ENCODE data around the gene CARMIL3. TPM values are rescaled to one million over a fixed set of nuclear protein-coding genes. Genes with fewer than 3 reads are reported as not detected.

The CARMIL3 gene
- total RNA-seq, 1 experiment from 2014 or later: not detected

- no peak for DNase-seq (ENCODE audit: low read depth)
Measured at GRCh38 chr14:24078146-24078545, 26.3 kb downstream of the CARMIL3 start.

- no peak for DNase-seq (ENCODE audit: low read depth)
Measured at GRCh38 chr14:24079491-24080141, 27.8 kb downstream of the CARMIL3 start.

- no peak for DNase-seq (ENCODE audit: low read depth)
Measured at GRCh38 chr14:24080142-24080530, 28.3 kb downstream of the CARMIL3 start.

- DNase-seq (ENCODE audit: low read depth): peak; percentile 33
Measured at GRCh38 chr14:24080888-24081738, 29.3 kb downstream of the CARMIL3 start.

- no peak for DNase-seq (ENCODE audit: low read depth)
Measured at GRCh38 chr14:24081739-24082211, 30.0 kb downstream of the CARMIL3 start.

- no peak for DNase-seq (ENCODE audit: low read depth)
Measured at GRCh38 chr14:24082411-24083080, 30.7 kb downstream of the CARMIL3 start.

GRCh38 chr14:24083462-24083861 lies 31.7 kb downstream of the CARMIL3 start:
- no peak for DNase-seq (ENCODE audit: low read depth)

GRCh38 chr14:24084440-24084839 lies 32.6 kb downstream of the CARMIL3 start:
- DNase-seq (ENCODE audit: low read depth): no peak

- DNase-seq (ENCODE audit: low read depth): no peak
Measured at GRCh38 chr14:24085215-24085614, 33.4 kb downstream of the CARMIL3 start.

- no peak for DNase-seq (ENCODE audit: low read depth)
Measured at GRCh38 chr14:24086193-24086955, 34.6 kb downstream of the CARMIL3 start.

- DNase-seq (ENCODE audit: low read depth): no peak
Measured at GRCh38 chr14:24087004-24087403, 35.2 kb downstream of the CARMIL3 start.

GRCh38 chr14:24088095-24088494 lies 36.3 kb downstream of the CARMIL3 start:
- no peak for DNase-seq (ENCODE audit: low read depth)

- DNase-seq (ENCODE audit: low read depth): no peak
Measured at GRCh38 chr14:24089890-24090289, 38.1 kb downstream of the CARMIL3 start.

GRCh38 chr14:24092110-24092504 lies 40.3 kb downstream of the CARMIL3 start:
- no peak for DNase-seq (ENCODE audit: low read depth)

GRCh38 chr14:24092505-24093206 lies 40.8 kb downstream of the CARMIL3 start:
- no peak for DNase-seq (ENCODE audit: low read depth)

- no peak for DNase-seq (ENCODE audit: low read depth)
Measured at GRCh38 chr14:24093207-24093900, 41.5 kb downstream of the CARMIL3 start.

- peak; percentile 89 for DNase-seq (ENCODE audit: low read depth)
Measured at GRCh38 chr14:24093901-24094840, 42.4 kb downstream of the CARMIL3 start, which contains the start of gene PCK2. Gene PCK2 (plus strand): TSS chr14:24094311. CDS start chr14:24094406, 95 bp downstream.

GRCh38 chr14:24094841-24095270 lies 43.0 kb downstream of the CARMIL3 start:
- no peak for DNase-seq (ENCODE audit: low read depth)
